ENCODE results near the gene TMEM121B. TPM values are rescaled to one million over a fixed set of nuclear protein-coding genes. Genes with fewer than 3 reads are reported as not detected.

Gene TMEM121B
- polyA plus RNA-seq, 1 experiment: 0.06 TPM

- no peak for DNase-seq (ENCODE audit: low read depth, low spot score)
- H3K4me3 ChIP-seq (ENCODE audit: low read depth, low read length): no peak overlapping the region
- no peaks in the 10 kb centered on the region; the same call in 1 of the 2 replicates for H3K9me3 ChIP-seq (ENCODE audit: control insufficient read depth, insufficient read depth, low read length)
- no peaks in the 10 kb centered on the region for H3K27me3 ChIP-seq (ENCODE audit: control insufficient read depth, insufficient read depth, low read length)
- TF ChIP-seq, protein P1, sequence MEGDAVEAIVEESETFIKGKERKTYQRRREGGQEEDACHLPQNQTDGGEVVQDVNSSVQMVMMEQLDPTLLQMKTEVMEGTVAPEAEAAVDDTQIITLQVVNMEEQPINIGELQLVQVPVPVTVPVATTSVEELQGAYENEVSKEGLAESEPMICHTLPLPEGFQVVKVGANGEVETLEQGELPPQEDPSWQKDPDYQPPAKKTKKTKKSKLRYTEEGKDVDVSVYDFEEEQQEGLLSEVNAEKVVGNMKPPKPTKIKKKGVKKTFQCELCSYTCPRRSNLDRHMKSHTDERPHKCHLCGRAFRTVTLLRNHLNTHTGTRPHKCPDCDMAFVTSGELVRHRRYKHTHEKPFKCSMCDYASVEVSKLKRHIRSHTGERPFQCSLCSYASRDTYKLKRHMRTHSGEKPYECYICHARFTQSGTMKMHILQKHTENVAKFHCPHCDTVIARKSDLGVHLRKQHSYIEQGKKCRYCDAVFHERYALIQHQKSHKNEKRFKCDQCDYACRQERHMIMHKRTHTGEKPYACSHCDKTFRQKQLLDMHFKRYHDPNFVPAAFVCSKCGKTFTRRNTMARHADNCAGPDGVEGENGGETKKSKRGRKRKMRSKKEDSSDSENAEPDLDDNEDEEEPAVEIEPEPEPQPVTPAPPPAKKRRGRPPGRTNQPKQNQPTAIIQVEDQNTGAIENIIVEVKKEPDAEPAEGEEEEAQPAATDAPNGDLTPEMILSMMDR (IDR thresholded peaks at IDR 0.05; ENCODE audit: low read depth, low read length): no peak
- H3K27ac ChIP-seq (ENCODE audit: low read depth, low read length): no peak overlapping the region
- CTCF ChIA-PET: interaction anchor here (1.6 to 3.6 kb wide), 3 partner anchors 9 to 85 kb away, joined by 3 to 31 read pairs (median 6); no protein-coding TSS in a partner anchor
- POLR2A ChIA-PET: interaction anchor here (0.6 kb wide), 1 partner anchor 114 kb away, joined by 3 read pairs; no protein-coding TSS in a partner anchor
Observed at GRCh38 chr22:17086788-17087497, 34.2 kb downstream of the TMEM121B start.

- no peak for DNase-seq (ENCODE audit: low read depth, low spot score)
- no peak overlapping the region for H3K27ac ChIP-seq (ENCODE audit: low read depth, low read length)
- ChIA-PET POLR2A (no interaction called here), CTCF (interaction anchor here (0.6 to 3.6 kb wide), 5 partner anchors 9 to 415 kb away, joined by 3 to 31 read pairs (median 6); no protein-coding TSS in a partner anchor)
- H3K4me3 ChIP-seq (ENCODE audit: low read depth, low read length): peak overlapping the region; percentile 17; the same call in 1 of the 2 replicates
- no peaks in the 10 kb centered on the region; the same call in 1 of the 2 replicates for H3K9me3 ChIP-seq (ENCODE audit: control insufficient read depth, insufficient read depth, low read length)
- TF ChIP-seq, protein P1 (IDR thresholded peaks at IDR 0.05; ENCODE audit: low read depth, low read length): no peak
- no peaks in the 10 kb centered on the region for H3K27me3 ChIP-seq (ENCODE audit: control insufficient read depth, insufficient read depth, low read length)
Observed at GRCh38 chr22:17086296-17086695, 34.9 kb downstream of the TMEM121B start.

DNA sequence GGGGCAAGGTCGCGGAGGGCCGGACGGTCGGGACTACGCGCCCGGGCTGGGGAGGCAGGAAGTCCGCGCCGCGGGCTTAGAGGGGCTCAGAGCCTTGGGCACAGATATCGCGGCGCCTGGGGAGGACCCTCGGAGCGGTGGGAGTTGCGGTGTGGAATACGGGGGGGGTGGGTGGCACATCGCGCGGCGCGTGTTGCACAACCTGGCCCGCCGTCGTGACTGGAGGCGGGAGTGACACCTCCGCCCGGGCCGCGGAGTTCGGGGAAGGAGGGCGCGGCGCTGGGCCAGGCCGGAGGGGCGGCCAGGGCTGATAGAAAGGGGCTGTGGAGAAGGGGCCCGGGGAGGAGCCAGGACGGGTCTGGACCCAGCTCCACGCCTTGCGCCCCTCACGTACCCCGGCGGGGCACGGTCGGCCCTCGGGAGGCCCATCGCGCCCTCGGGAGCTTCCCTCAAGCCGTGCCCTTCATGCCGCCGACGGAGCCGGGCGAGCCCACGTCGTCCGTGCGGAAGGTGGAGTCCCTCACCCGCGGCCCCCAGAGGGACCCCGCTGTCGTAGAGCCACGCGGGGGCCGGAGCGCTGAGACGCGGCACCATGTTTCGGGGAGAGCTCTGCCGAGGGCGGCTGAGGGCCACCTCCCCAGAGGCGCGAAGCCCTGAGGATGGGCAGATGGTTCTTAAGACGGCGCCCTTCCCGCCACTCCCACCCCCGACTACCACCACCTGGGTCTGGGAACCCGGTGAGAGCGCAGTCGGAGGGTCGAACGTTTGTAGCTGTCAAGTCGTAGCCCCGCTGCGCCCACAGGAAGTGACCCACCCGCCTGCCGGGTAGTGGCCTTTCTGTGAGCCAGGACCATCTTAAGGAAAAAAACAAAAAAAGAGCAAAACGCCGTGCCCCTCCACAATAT lies 35.6 kb downstream of the TMEM121B start:
- CTCF ChIA-PET: interaction anchor here (0.6 to 2.9 kb wide), 3 partner anchors 86 to 416 kb away, joined by 4 to 26 read pairs (median 9); no protein-coding TSS in a partner anchor
- H3K27ac ChIP-seq (ENCODE audit: low read depth, low read length): no peak overlapping the region

GRCh38 chr22:17084554-17085276 lies 36.4 kb downstream of the TMEM121B start, which contains the start of gene IL17RA:
TSS of gene IL17RA (plus strand) at chr22:17085000. CDS start at chr22:17085092, 92 bp downstream.
- TF ChIP-seq, protein P1 (IDR thresholded peaks at IDR 0.05; ENCODE audit: low read depth, low read length): no peak
- no peak within 1 kb of the TSS for H3K27ac ChIP-seq (ENCODE audit: low read depth, low read length)
- CTCF ChIA-PET: interaction anchor here (1.2 to 2.9 kb wide), 3 partner anchors 10 to 416 kb away, joined by 3 to 26 read pairs (median 4); no protein-coding TSS in a partner anchor
- POLR2A ChIA-PET: interaction anchor here (0.9 kb wide), 1 partner anchor 87 kb away, joined by 3 read pairs; no protein-coding TSS in a partner anchor
- H3K4me3 ChIP-seq (ENCODE audit: low read depth, low read length): peak within 1 kb of the TSS; percentile 79
- H3K27me3 ChIP-seq (ENCODE audit: control insufficient read depth, insufficient read depth, low read length): no peaks in the 10 kb centered on the region
- DNase-seq (ENCODE audit: low read depth, low spot score): peak; percentile 44
- no peaks in the 10 kb centered on the region; the same call in 1 of the 2 replicates for H3K9me3 ChIP-seq (ENCODE audit: control insufficient read depth, insufficient read depth, low read length)

More for the DNA sequence above, 35.6 kb downstream of the TMEM121B start:
- no peak for DNase-seq (ENCODE audit: low read depth, low spot score)
- Histone ChIP-seq H3K4me3 (ENCODE audit: low read depth, low read length) (peak overlapping the region; percentile 79), H3K9me3 (ENCODE audit: control insufficient read depth, insufficient read depth, low read length) (no peaks in the 10 kb centered on the region; the same call in 1 of the 2 replicates), H3K27me3 (ENCODE audit: control insufficient read depth, insufficient read depth, low read length) (no peaks in the 10 kb centered on the region)
- TF ChIP-seq, protein P1 (IDR thresholded peaks at IDR 0.05; ENCODE audit: low read depth, low read length): no peak
- POLR2A ChIA-PET: interaction anchor here (0.9 kb wide), 1 partner anchor 87 kb away, joined by 3 read pairs; no protein-coding TSS in a partner anchor

Measured in AG04450 (cell line).